Left lung (tissue), 10 donors: Measurements from ENCODE around the gene PLPP2. TPM values are rescaled to one million over a fixed set of nuclear protein-coding genes. Genes with fewer than 3 reads are reported as not detected.

Source experiments
- ATAC-seq: fragments of 200-7000 bp; cut with Tn5 transposase; one replicate; pipeline ENCODE4 v1.9.1; 2020; ENCODE audit warnings: moderate library complexity
- DNase-seq, 4 donors: peaks; one replicate each; pipeline ENCODE4 v3.0.0-alpha.2; 2013 to 2020
- H3K27ac ChIP-seq, 2 donors: fragments of 200-600 bp; sonication (generic) in 1 of 2; one replicate each; pipeline versions ENCODE4 v1.5.0 to v1.8.0; 2020 to 2021
- H3K27me3 ChIP-seq, 2 donors: fragments of 200-600 bp; sonication (generic) in 1 of 2; one replicate each; pipeline versions ENCODE4 v1.5.0 to v1.8.0; 2020 to 2021
- H3K36me3 ChIP-seq, 2 donors: fragments of 200-600 bp; sonication (generic) in 1 of 2; one replicate each; pipeline versions ENCODE4 v1.5.0 to v1.8.0; 2020 to 2021
- H3K4me1 ChIP-seq, 2 donors: fragments of 200-600 bp; one replicate each; pipeline ENCODE4 v1.8.0; 2021
- H3K4me3 ChIP-seq, 2 donors: fragments of 200-600 bp; sonication (generic) in 1 of 2; one replicate each; pipeline versions ENCODE4 v1.5.0 to v1.8.0; 2020 to 2021; ENCODE audit warnings: mild to moderate bottlenecking in 1 of 2
- H3K9me3 ChIP-seq, 2 donors: fragments of 200-600 bp; sonication (generic) in 1 of 2; one replicate each; pipeline versions ENCODE4 v1.5.0 to v1.8.0; 2020 to 2021
- CTCF ChIP-seq, 2 donors: fragments of 200-600 bp; sonication (generic) in 1 of 2; IDR thresholded peaks; one replicate each; pipeline versions ENCODE4 v1.5.0 to v1.8.0; 2021; ENCODE audit warnings: antibody characterized with exemption in 2 of 2
- intact Hi-C, 2 donors: fragments of 100-400 bp; cut with DNase I; formaldehyde crosslinking; loops; one replicate each; pipeline versions ENCODE4 v1.11.2 to v1.14.2; 2022
- polyA plus RNA-seq, 6 donors: library from polyadenylated mRNA; unstranded; fragments of 120-200 nt; gene quantifications; one replicate each; pipeline ENCODE4 v1.2.1, GENCODE V29; 2013; ENCODE audit not compliant: insufficient read length in 6 of 6
- total RNA-seq, 2 donors: library from RNA; stranded (reverse); fragmentation: NEBNext Ultra II Directional; extraction: Animal tissue kit (Norgen Biotek cat#: 25700); gene quantifications; one replicate each; pipeline ENCODE4 v1.2.1, GENCODE V29; 2021
- donor health status: DM: no; HTN: yes; CAD: no.
- donor health status: DM: no; HTN: no; CAD: no.

The PLPP2 gene
- total and polyA plus RNA-seq, 8 donors = 3.2 to 13.8 (median 5.2) TPM

- Histone ChIP-seq H3K36me3 (peaks cover 0 to 78% of the 10 kb centered on the region in 2 donors), H3K27me3 (no peaks in the 10 kb centered on the region), H3K9me3 (no peaks in the 10 kb centered on the region), H3K27ac (peak overlapping the region; percentile 69 to 80), H3K4me1 (peaks cover 0 to 15% of the 10 kb centered on the region in 2 donors), H3K4me3 (peak overlapping the region; percentile 9 to 49)
- no peak for TF ChIP-seq CTCF (IDR thresholded peaks at IDR 0.05)
- ATAC-seq (peak; percentile 7), DNase-seq (peak in 1 of 4 donors; percentile 68)
- intact Hi-C loops = no loop called here
Observed at GRCh38 chr19:310781-311496, 19.7 kb upstream of the PLPP2 start.

- peak in 2 of 4 donors; percentile 34 to 65 for DNase-seq
- H3K4me1 ChIP-seq = peaks cover 0 to 15% of the 10 kb centered on the region in 2 donors
- H3K36me3 ChIP-seq = peaks cover 0 to 85% of the 10 kb centered on the region in 2 donors
- intact Hi-C loops = no loop called here
- H3K4me3 ChIP-seq = peak overlapping the region; percentile 9 to 49
- no peaks in the 10 kb centered on the region for H3K27me3 ChIP-seq
- ATAC-seq = peak; percentile 10
- no peaks in the 10 kb centered on the region for H3K9me3 ChIP-seq
- no peak for TF ChIP-seq CTCF (IDR thresholded peaks at IDR 0.05)
- H3K27ac ChIP-seq = peak overlapping the region; percentile 26 to 80
Observed at GRCh38 chr19:310141-310651, 19.0 kb upstream of the PLPP2 start.

- Histone ChIP-seq H3K27ac (peak overlapping the region; percentile 13 to 70), H3K4me3 (peak overlapping the region in 1 of 2 donors; percentile 42), H3K36me3 (peaks cover 0 to 85% of the 10 kb centered on the region in 2 donors)
Observed at GRCh38 chr19:309206-309565, 18.0 kb upstream of the PLPP2 start.

GRCh38 chr19:308471-309205 is 17.4 kb upstream of the PLPP2 start:
- Histone ChIP-seq H3K4me3 (peak overlapping the region in 1 of 2 donors; percentile 42), H3K27me3 (no peaks in the 10 kb centered on the region), H3K9me3 (no peaks in the 10 kb centered on the region), H3K4me1 (peaks cover 0 to 3% of the 10 kb centered on the region in 2 donors), H3K36me3 (peaks cover 0 to 79% of the 10 kb centered on the region in 2 donors), H3K27ac (peak overlapping the region; percentile 39 to 70)
- TF ChIP-seq CTCF (IDR thresholded peaks at IDR 0.05) = no peak
- ATAC-seq (no peak), DNase-seq (peak in 1 of 4 donors; percentile 78)
- intact Hi-C loops = no loop called here

More at GRCh38 chr19:309206-309565, 18.0 kb upstream of the PLPP2 start:
- ATAC-seq (no peak), DNase-seq (peak in 1 of 4 donors; percentile 68)
- no peak for TF ChIP-seq CTCF (IDR thresholded peaks at IDR 0.05)
- intact Hi-C loops = no loop called here
- H3K27me3 ChIP-seq = no peaks in the 10 kb centered on the region
- H3K4me1 ChIP-seq = peaks cover 0 to 9% of the 10 kb centered on the region in 2 donors
- H3K9me3 ChIP-seq = no peaks in the 10 kb centered on the region
